Cortex of kidney (tissue), 1 donor: ENCODE results near the gene AOAH.
"Not testable (repeated sequence)": the region's sequence is repeated elsewhere in the genome, so short reads cannot be mapped to it uniquely, and the experiment has no call there.

Experiments used
- DNase-seq: peaks from one replicate; lab custom pipeline; 2025; lab: John Stamatoyannopoulos, UW

Gene AOAH

GRCh38 chr7:36506820-36507219 is 217.5 kb downstream of the AOAH start:
- no peak for DNase-seq

- no peak for DNase-seq
Observed at GRCh38 chr7:36506130-36506798, 218.0 kb downstream of the AOAH start.

GRCh38 chr7:36504617-36505016 is 219.7 kb downstream of the AOAH start:
- not testable (repeated sequence) for DNase-seq

GRCh38 chr7:36504216-36504615 is 220.1 kb downstream of the AOAH start:
- DNase-seq, result not testable (repeated sequence)

GRCh38 chr7:36497775-36498174 is 226.5 kb downstream of the AOAH start:
- no peak for DNase-seq

- DNase-seq, result not testable (repeated sequence)
Observed at GRCh38 chr7:36497176-36497575, 227.1 kb downstream of the AOAH start.

- no peak for DNase-seq
Observed at GRCh38 chr7:36496576-36496975, 227.7 kb downstream of the AOAH start.

GRCh38 chr7:36491317-36491716 is 233.0 kb downstream of the AOAH start:
- no peak for DNase-seq

GRCh38 chr7:36490419-36490830 is 233.9 kb downstream of the AOAH start:
- DNase-seq, result no peak

- DNase-seq, result not testable (repeated sequence)
Observed at GRCh38 chr7:36488672-36489071, 235.6 kb downstream of the AOAH start.

GRCh38 chr7:36487756-36488336 is 236.4 kb downstream of the AOAH start:
- DNase-seq, result no peak

- no peak for DNase-seq
Observed at GRCh38 chr7:36486336-36486735, 238.0 kb downstream of the AOAH start.

GRCh38 chr7:36484265-36484664 is 240.0 kb downstream of the AOAH start:
- no peak for DNase-seq

GRCh38 chr7:36483853-36484252 is 240.4 kb downstream of the AOAH start:
- DNase-seq, result not testable (repeated sequence)

GRCh38 chr7:36478745-36479144 is 245.5 kb downstream of the AOAH start:
- DNase-seq, result no peak

- no peak for DNase-seq
Observed at GRCh38 chr7:36475381-36475780, 248.9 kb downstream of the AOAH start.

- DNase-seq, result no peak
Observed at GRCh38 chr7:36475011-36475342, 249.3 kb downstream of the AOAH start.

- DNase-seq, result no peak
Observed at GRCh38 chr7:36474283-36475010, 249.8 kb downstream of the AOAH start.

- no peak for DNase-seq
Observed at GRCh38 chr7:36473454-36474282, 250.6 kb downstream of the AOAH start.

GRCh38 chr7:36472141-36472729 is 252.1 kb downstream of the AOAH start:
- no peak for DNase-seq

- no peak for DNase-seq
Observed at GRCh38 chr7:36469236-36469635, 255.1 kb downstream of the AOAH start.
